Measurements from ENCODE around the gene OR2AP1. TPM values are rescaled to one million over a fixed set of nuclear protein-coding genes. Genes with fewer than 3 reads are reported as not detected.
"Not testable (repeated sequence)": the region's sequence is repeated elsewhere in the genome, so short reads cannot be mapped to it uniquely, and the experiment has no call there.

OR2AP1 gene
- total RNA-seq, result not detected in 2 replicates
- polyA plus RNA-seq, result not detected in 2 replicates
- not detected in 2 replicates for polyA plus RNA-seq (2011; cell fraction: cytosol; rRNA removed)
- not detected in 2 replicates for polyA plus RNA-seq (2011; cell fraction: nucleus; rRNA removed)
- not detected in 2 replicates for polyA plus RNA-seq (2012)
- polyA minus RNA-seq, result not detected in 2 replicates
- polyA minus RNA-seq (2011; cell fraction: cytosol; rRNA and poly(A)+ RNA removed), result not detected
- polyA minus RNA-seq (2011; cell fraction: nucleus; rRNA and poly(A)+ RNA removed), result not detected in 2 replicates
- not detected for Bru-seq, nascent RNA
- not detected for BruChase-seq, experiment 1, labeled RNA remaining after a 6-hour chase
- not detected for BruChase-seq, experiment 2, labeled RNA remaining after a 2-hour chase
- long read RNA-seq, result 0 reads

- FAIRE-seq (no peak), DNase-seq (ENCODE audit: low read depth, low spot score) (no peak)
- POLR2A ChIA-PET, result no interaction called here
- H3K9me1 ChIP-seq (replicated peaks; ENCODE audit: control insufficient read depth, extremely low read depth, insufficient read depth, low read length), result no peaks in the 10 kb centered on the region
- no peak within 1 kb of the TSS for H2AFZ ChIP-seq (ENCODE audit: low read depth, low read length)
- no TSS peak for BruUV-seq (replicated peaks)
- H3K36me3 ChIP-seq (ENCODE audit: control insufficient read depth in 2 of 2, extremely low read depth in 1 of 2, insufficient read depth in 2 of 2, low read length in 2 of 2), result no peaks in the 10 kb centered on the region
- H3K79me2 ChIP-seq (ENCODE audit: control insufficient read depth, insufficient read depth, low read length), result no peaks in the 10 kb centered on the region
- no peaks in the 10 kb centered on the region for H3K9me3 ChIP-seq (replicated peaks; ENCODE audit: control insufficient read depth, insufficient read depth, low read length)
- H4K20me1 ChIP-seq (replicated peaks; ENCODE audit: control insufficient read depth, extremely low read depth, insufficient read depth, low read length), result no peaks in the 10 kb centered on the region
- H3K27ac ChIP-seq (ENCODE audit: insufficient read depth, low read depth, low read length), result no peak within 1 kb of the TSS
- dilution Hi-C loops (cut with MboI; ENCODE audit: extremely low pct_ligation_motif_present, low sequenced_read_pairs) (no loop called here), intact Hi-C loops (cut with micrococcal nuclease) (no loop called here)
- no peaks in the 10 kb centered on the region for H3K27me3 ChIP-seq (ENCODE audit: control insufficient read depth in 2 of 2, insufficient read depth in 2 of 2, low read length in 2 of 2)
- H3K4me3 ChIP-seq (replicated peaks in 1 of 3; ENCODE audit: insufficient read depth in 1 of 3, low read depth in 1 of 3, low read length in 3 of 3), result no peak within 1 kb of the TSS
- H3K4me1 ChIP-seq (ENCODE audit: control insufficient read depth, extremely low read depth, insufficient read depth, low read length), result no peaks in the 10 kb centered on the region
- H3K9ac ChIP-seq (replicated peaks; ENCODE audit: extremely low read depth, insufficient read depth, low read length), result no peak within 1 kb of the TSS
- no peak within 1 kb of the TSS for H3K4me2 ChIP-seq (ENCODE audit: insufficient read depth, low read length)
- CTCF ChIA-PET, result no interaction called here
- TF ChIP-seq, protein P1, sequence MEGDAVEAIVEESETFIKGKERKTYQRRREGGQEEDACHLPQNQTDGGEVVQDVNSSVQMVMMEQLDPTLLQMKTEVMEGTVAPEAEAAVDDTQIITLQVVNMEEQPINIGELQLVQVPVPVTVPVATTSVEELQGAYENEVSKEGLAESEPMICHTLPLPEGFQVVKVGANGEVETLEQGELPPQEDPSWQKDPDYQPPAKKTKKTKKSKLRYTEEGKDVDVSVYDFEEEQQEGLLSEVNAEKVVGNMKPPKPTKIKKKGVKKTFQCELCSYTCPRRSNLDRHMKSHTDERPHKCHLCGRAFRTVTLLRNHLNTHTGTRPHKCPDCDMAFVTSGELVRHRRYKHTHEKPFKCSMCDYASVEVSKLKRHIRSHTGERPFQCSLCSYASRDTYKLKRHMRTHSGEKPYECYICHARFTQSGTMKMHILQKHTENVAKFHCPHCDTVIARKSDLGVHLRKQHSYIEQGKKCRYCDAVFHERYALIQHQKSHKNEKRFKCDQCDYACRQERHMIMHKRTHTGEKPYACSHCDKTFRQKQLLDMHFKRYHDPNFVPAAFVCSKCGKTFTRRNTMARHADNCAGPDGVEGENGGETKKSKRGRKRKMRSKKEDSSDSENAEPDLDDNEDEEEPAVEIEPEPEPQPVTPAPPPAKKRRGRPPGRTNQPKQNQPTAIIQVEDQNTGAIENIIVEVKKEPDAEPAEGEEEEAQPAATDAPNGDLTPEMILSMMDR (IDR thresholded peaks at IDR 0.05; ENCODE audit: extremely low read depth in 1 of 2, insufficient read depth in 1 of 2, low read depth in 1 of 2, low read length in 2 of 2), result no peak
- no peak for TF ChIP-seq MYC (IDR thresholded peaks at IDR 0.05; ENCODE audit: low read depth, low read length)
- TF ChIP-seq POLR2A (IDR thresholded peaks at IDR 0.05; ENCODE audit: low read depth, low read length), result no peak
- no peak for TF ChIP-seq JUN (IDR thresholded peaks at IDR 0.05; ENCODE audit: borderline replicate concordance, insufficient read depth, insufficient read length, low read depth)
- TF ChIP-seq POLR2AphosphoS5 (IDR thresholded peaks at IDR 0.05; ENCODE audit: insufficient read depth, low read depth, low read length), result no peak
- TF ChIP-seq FOS (IDR thresholded peaks at IDR 0.05; ENCODE audit: borderline replicate concordance, insufficient read depth, low read length), result no peak
- no peak for TF ChIP-seq EZH2 (IDR thresholded peaks at IDR 0.05; ENCODE audit: borderline replicate concordance, low read depth, low read length, severe bottlenecking)
These were observed at the start of gene OR2AP1 for GRCh38 chr12:55572168-55572567. TSS of gene OR2AP1 (plus strand) at chr12:55572468. CDS start at chr12:55574415, 1,947 bp downstream.

GRCh38 chr12:55548235-55548634, 24.0 kb upstream of the OR2AP1 start:
- POLR2A ChIA-PET; H3K4me1 ChIP-seq (ENCODE audit: control insufficient read depth, extremely low read depth, insufficient read depth, low read length); H3K9me3 ChIP-seq (replicated peaks; ENCODE audit: control insufficient read depth, insufficient read depth, low read length); H3K4me3 ChIP-seq (replicated peaks in 1 of 3; ENCODE audit: insufficient read depth in 1 of 3, low read depth in 1 of 3, low read length in 3 of 3); CTCF ChIA-PET; H3K79me2 ChIP-seq (ENCODE audit: control insufficient read depth, insufficient read depth, low read length); intact Hi-C loops (cut with micrococcal nuclease); DNase-seq (ENCODE audit: low read depth, low spot score); H4K20me1 ChIP-seq (replicated peaks; ENCODE audit: control insufficient read depth, extremely low read depth, insufficient read depth, low read length); H3K9me1 ChIP-seq (replicated peaks; ENCODE audit: control insufficient read depth, extremely low read depth, insufficient read depth, low read length); H3K36me3 ChIP-seq (ENCODE audit: control insufficient read depth in 2 of 2, extremely low read depth in 1 of 2, insufficient read depth in 2 of 2, low read length in 2 of 2); dilution Hi-C loops (cut with MboI; ENCODE audit: extremely low pct_ligation_motif_present, low sequenced_read_pairs); H3K4me2 ChIP-seq (ENCODE audit: insufficient read depth, low read length); BruUV-seq (replicated peaks); H3K27me3 ChIP-seq (ENCODE audit: control insufficient read depth in 2 of 2, insufficient read depth in 2 of 2, low read length in 2 of 2); H2AFZ ChIP-seq (ENCODE audit: low read depth, low read length); FAIRE-seq; H3K27ac ChIP-seq (ENCODE audit: insufficient read depth, low read depth, low read length); H3K9ac ChIP-seq (replicated peaks; ENCODE audit: extremely low read depth, insufficient read depth, low read length): not testable (repeated sequence)

Data from endothelial cell of umbilical vein (primary cell).